ENCODE results near the gene TGM5.

The TGM5 gene

GRCh38 chr15:43211224-43211735 lies 55.4 kb downstream of the TGM5 start:
- TF ChIP-seq CTCF (conservative IDR thresholded peaks at IDR 0.05; ENCODE audit: low read depth, low read length): no peak
- H3K4me3 ChIP-seq (ENCODE audit: low read length): no peak overlapping the region
- no peak for DNase-seq (ENCODE audit: low read depth)

GRCh38 chr15:43210807-43211206 lies 55.9 kb downstream of the TGM5 start:
- H3K4me3 ChIP-seq (ENCODE audit: low read length): no peak overlapping the region
- no peak for DNase-seq (ENCODE audit: low read depth)
- TF ChIP-seq CTCF (conservative IDR thresholded peaks at IDR 0.05; ENCODE audit: low read depth, low read length): no peak

DNA sequence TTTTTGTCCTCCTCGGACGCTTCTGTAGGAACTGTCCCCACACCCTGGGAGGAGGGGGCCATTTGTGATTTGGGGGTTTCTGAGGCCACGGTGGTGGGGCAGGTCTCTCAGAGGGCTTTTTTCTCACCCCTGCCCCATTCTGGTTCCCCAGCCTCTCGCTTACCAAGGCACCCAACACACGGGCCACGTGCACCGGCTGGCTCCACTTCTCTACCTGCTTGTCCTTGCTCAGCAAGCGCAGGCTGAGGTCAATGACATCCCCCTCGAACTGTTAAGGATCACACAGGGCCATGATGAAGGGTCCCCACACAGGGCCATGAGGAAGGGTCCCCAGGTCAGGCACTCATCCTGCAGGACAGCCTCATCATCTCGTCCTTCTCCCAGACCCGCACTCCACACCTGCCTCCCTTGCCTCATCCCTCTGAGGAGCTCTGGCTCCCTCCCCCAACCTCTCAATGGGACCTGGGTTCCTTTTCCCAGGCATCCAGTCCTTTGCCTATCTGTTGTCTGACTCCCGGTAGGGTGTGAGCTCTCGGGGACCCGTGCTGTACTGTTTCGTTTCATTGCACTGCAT lies 56.5 kb downstream of the TGM5 start:
- no peak for DNase-seq (ENCODE audit: low read depth)
- no peak for TF ChIP-seq CTCF (conservative IDR thresholded peaks at IDR 0.05; ENCODE audit: low read depth, low read length)
- no peak overlapping the region for H3K4me3 ChIP-seq (ENCODE audit: low read length)

DNA sequence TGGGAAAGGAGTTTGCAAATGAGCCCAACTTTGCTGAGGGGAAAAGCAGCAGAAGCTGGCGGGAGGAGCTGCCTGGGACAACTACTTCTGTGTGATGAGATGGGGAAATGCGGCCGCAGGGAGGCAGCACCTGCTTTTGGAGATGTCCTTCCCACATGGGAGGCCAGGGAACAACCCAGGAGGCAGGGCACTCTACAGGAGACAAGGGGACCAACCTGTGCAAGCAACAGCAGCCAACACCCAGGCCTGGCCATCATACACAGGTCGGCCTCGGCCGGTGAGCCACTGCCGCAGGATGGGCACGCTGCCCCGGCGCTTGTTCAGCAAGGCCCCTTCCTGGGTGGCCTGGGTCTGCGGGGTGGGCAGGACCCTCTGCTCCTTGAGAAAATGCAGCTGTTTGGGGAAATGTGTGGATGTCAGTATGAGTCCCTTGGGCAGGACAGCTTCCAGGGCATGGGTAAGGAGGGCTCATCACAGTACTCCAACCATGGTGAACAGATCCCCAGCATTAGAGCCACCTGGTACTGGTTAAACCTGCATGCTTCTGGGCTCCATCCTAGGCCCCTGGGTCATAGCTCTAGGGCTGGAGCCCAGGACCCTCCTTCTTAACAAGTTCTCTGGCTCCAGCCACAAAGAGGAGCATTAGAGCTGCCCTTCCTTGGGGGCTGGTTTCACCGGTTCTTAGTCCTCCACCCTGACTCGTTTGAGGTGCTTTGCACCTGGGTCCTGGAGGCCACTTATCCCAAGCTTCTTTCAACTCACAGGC lies 57.5 kb downstream of the TGM5 start:
- TF ChIP-seq CTCF (conservative IDR thresholded peaks at IDR 0.05; ENCODE audit: low read depth, low read length): no peak
- DNase-seq (ENCODE audit: low read depth): no peak

GRCh38 chr15:43208052-43209002 lies 58.4 kb downstream of the TGM5 start:
- no peak for DNase-seq (ENCODE audit: low read depth)
- no peak for TF ChIP-seq CTCF (conservative IDR thresholded peaks at IDR 0.05; ENCODE audit: low read depth, low read length)
- H3K4me3 ChIP-seq (ENCODE audit: low read length): no peak overlapping the region

More for the DNA sequence above, 57.5 kb downstream of the TGM5 start:
- H3K4me3 ChIP-seq (ENCODE audit: low read length): no peak overlapping the region

GRCh38 chr15:43207024-43207423 lies 59.7 kb downstream of the TGM5 start:
- no peak for TF ChIP-seq CTCF (conservative IDR thresholded peaks at IDR 0.05; ENCODE audit: low read depth, low read length)
- H3K4me3 ChIP-seq (ENCODE audit: low read length): no peak overlapping the region
- no peak for DNase-seq (ENCODE audit: low read depth)

Data from retinal pigment epithelial cell (primary cell).